ENCODE results near the gene NCK1. TPM values are rescaled to one million over a fixed set of nuclear protein-coding genes. Genes with fewer than 3 reads are reported as not detected.
A peak's percentile ranks its signal among the peaks of the same experiment; 100 is the strongest.

Gene NCK1
- total RNA-seq, 6 donors from 2014 or later: 26.2 to 61.7 (median 44.8) TPM

- ATAC-seq (ENCODE audit: low FRiP score in 2 of 2) (no peak), DNase-seq (no peak)
- peaks cover 6 to 14% (median 10%) of the 10 kb centered on the region in 4 donors for H3K9me3 ChIP-seq
- TF ChIP-seq, protein P1, sequence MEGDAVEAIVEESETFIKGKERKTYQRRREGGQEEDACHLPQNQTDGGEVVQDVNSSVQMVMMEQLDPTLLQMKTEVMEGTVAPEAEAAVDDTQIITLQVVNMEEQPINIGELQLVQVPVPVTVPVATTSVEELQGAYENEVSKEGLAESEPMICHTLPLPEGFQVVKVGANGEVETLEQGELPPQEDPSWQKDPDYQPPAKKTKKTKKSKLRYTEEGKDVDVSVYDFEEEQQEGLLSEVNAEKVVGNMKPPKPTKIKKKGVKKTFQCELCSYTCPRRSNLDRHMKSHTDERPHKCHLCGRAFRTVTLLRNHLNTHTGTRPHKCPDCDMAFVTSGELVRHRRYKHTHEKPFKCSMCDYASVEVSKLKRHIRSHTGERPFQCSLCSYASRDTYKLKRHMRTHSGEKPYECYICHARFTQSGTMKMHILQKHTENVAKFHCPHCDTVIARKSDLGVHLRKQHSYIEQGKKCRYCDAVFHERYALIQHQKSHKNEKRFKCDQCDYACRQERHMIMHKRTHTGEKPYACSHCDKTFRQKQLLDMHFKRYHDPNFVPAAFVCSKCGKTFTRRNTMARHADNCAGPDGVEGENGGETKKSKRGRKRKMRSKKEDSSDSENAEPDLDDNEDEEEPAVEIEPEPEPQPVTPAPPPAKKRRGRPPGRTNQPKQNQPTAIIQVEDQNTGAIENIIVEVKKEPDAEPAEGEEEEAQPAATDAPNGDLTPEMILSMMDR (IDR thresholded peaks at IDR 0.05): no peak
- TF ChIP-seq POLR2AphosphoS5 (IDR thresholded peaks at IDR 0.05): no peak
- TF ChIP-seq POLR2A (IDR thresholded peaks at IDR 0.05): no peak
- H3K36me3 ChIP-seq: peaks cover 0 to 2% (median 0%) of the 10 kb centered on the region in 4 donors
- 86 to 100% methylated on average over 1 of the region's 1 CpG for WGBS, 2 donors
- no peaks in the 10 kb centered on the region for H3K27me3 ChIP-seq
- H3K4me3 ChIP-seq: no peak overlapping the region
- H3K4me1 ChIP-seq: peaks cover 4 to 35% (median 25%) of the 10 kb centered on the region in 4 donors
- no peak overlapping the region for H3K27ac ChIP-seq
Observed at GRCh38 chr3:136905549-136905948, 43.5 kb downstream of the NCK1 start.

DNA sequence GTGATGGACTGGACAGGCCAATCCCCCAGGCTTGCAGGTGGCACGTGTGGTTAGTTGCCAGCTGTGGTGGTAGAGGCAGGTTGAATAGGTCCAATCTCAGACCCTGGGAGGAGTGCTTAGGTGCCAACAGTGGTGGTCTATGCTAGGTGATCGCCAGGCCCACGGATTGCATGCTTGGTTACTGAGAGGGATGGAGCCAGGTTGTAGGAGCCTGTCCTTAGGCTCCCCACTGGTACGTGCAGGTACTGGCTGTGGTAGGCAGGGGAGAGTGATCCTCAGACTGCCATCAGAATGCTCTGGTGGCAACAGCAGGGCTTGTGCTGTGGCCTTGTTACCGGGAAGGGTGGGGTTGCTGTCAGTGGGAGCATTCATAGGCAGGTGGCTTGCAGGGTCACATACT lies 44.7 kb downstream of the NCK1 start:
- ATAC-seq (ENCODE audit: low FRiP score in 2 of 2): peak in 1 of 2 donors; percentile 63
- Histone ChIP-seq H3K36me3 (peaks cover 0 to 2% (median 0%) of the 10 kb centered on the region in 4 donors), H3K27ac (no peak overlapping the region), H3K9me3 (peaks cover 6 to 14% (median 10%) of the 10 kb centered on the region in 4 donors), H3K4me3 (no peak overlapping the region), H3K27me3 (no peaks in the 10 kb centered on the region), H3K4me1 (peaks cover 6 to 32% (median 24%) of the 10 kb centered on the region in 4 donors)
- no peak for DNase-seq
- 71 to 77% methylated on average over 4 to 5 of the region's 5 CpGs for WGBS, 2 donors
- TF ChIP-seq POLR2AphosphoS5 (IDR thresholded peaks at IDR 0.05) (no peak), EP300 (IDR thresholded peaks at IDR 0.05) (no peak), POLR2A (IDR thresholded peaks at IDR 0.05) (no peak)
- TF ChIP-seq, protein P1 (IDR thresholded peaks at IDR 0.05): no peak

DNA sequence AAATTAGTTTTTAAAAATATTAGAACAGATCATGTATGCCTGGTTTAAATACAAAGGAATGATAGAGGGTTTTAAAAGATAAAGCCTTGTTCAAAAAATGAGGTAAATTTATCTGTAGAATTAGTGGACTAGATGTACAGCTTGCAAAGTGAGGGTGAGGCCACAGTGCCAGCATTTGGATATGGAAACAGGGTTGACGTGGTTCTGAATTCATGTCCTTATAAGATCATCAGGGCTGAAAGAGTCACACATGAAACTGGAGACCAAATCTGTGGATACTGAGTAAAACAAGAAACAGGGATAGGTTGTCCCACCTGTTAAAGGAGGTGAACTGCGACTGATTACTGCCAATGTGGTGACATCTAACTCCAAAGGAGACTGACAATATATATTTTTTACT lies 46.3 kb downstream of the NCK1 start:
- Histone ChIP-seq H3K4me3 (no peak overlapping the region), H3K27me3 (no peaks in the 10 kb centered on the region), H3K4me1 (peaks cover 11 to 32% (median 24%) of the 10 kb centered on the region in 4 donors), H3K27ac (no peak overlapping the region), H3K9me3 (peaks cover 6 to 14% (median 10%) of the 10 kb centered on the region in 4 donors), H3K36me3 (peaks cover 0 to 6% (median 0%) of the 10 kb centered on the region in 4 donors)
- TF ChIP-seq POLR2AphosphoS5 (IDR thresholded peaks at IDR 0.05) (no peak), EP300 (IDR thresholded peaks at IDR 0.05) (no peak), POLR2A (IDR thresholded peaks at IDR 0.05) (no peak)
- TF ChIP-seq, protein P1 (IDR thresholded peaks at IDR 0.05): no peak
- no peak for DNase-seq
- 96 to 100% methylated on average over 2 of the region's 2 CpGs for whole genome bisulfite sequencing, 2 donors
- no peak for ATAC-seq (ENCODE audit: low FRiP score in 2 of 2)

GRCh38 chr3:136909187-136909586 lies 47.2 kb downstream of the NCK1 start:
- H3K27me3 ChIP-seq: no peaks in the 10 kb centered on the region
- H3K36me3 ChIP-seq: peaks cover 0 to 8% (median 0%) of the 10 kb centered on the region in 4 donors
- DNase-seq (no peak), ATAC-seq (ENCODE audit: low FRiP score in 2 of 2) (no peak)
- TF ChIP-seq POLR2A (IDR thresholded peaks at IDR 0.05): no peak
- no peak for TF ChIP-seq POLR2AphosphoS5 (IDR thresholded peaks at IDR 0.05)
- TF ChIP-seq, protein P1 (IDR thresholded peaks at IDR 0.05): no peak
- no peak for TF ChIP-seq EP300 (IDR thresholded peaks at IDR 0.05)
- H3K27ac ChIP-seq: peak overlapping the region in 1 of 4 donors; percentile 32
- H3K9me3 ChIP-seq: peaks cover 3 to 7% (median 3%) of the 10 kb centered on the region in 4 donors
- H3K4me3 ChIP-seq: no peak overlapping the region
- WGBS, 2 donors: 32 to 44% methylated on average over 4 of the region's 4 CpGs
- H3K4me1 ChIP-seq: peaks cover 11 to 35% (median 24%) of the 10 kb centered on the region in 4 donors

DNA sequence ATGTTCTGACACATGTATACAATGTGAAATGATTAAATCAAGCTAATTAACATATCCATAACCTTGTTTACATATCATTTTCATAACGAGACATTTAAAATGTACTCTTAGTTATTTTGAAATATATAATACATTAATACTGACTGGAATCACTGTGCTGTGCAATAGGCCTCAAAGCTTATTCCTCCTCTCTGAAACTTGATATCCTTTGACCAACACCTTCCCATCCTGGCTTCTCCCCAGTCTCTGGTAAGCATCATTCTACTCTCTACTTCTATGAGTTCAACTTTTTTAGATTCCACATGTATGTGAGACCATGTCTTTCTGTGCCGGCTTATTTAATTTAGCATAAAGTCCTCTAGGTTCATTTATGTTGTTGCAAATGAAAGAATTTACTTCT lies 48.7 kb downstream of the NCK1 start:
- Histone ChIP-seq H3K9me3 (no peaks in the 10 kb centered on the region), H3K27me3 (no peaks in the 10 kb centered on the region), H3K4me1 (peaks cover 11 to 36% (median 26%) of the 10 kb centered on the region in 4 donors), H3K27ac (no peak overlapping the region), H3K4me3 (no peak overlapping the region), H3K36me3 (peaks cover 0 to 8% (median 0%) of the 10 kb centered on the region in 4 donors)
- DNase-seq (no peak), ATAC-seq (ENCODE audit: low FRiP score in 2 of 2) (no peak)
- no peak for TF ChIP-seq POLR2A (IDR thresholded peaks at IDR 0.05)
- no peak for TF ChIP-seq POLR2AphosphoS5 (IDR thresholded peaks at IDR 0.05)
- TF ChIP-seq, protein P1 (IDR thresholded peaks at IDR 0.05): no peak
- no peak for TF ChIP-seq EP300 (IDR thresholded peaks at IDR 0.05)
- 87 to 97% methylated on average over 2 of the region's 2 CpGs for WGBS, 2 donors

Measured in upper lobe of left lung (tissue), 6 donors.